Nephron (organoid): Measurements from ENCODE around the gene TCF4.

Source experiments
- H3K27ac Mint-ChIP-seq, 3 experiments: 2 replicates each; pipeline ENCODE4 v1.8.0; 2020; ENCODE audit warnings: mixed read lengths in 3 of 3, mild to moderate bottlenecking in 2 of 3, moderate library complexity in 1 of 3
- H3K27me3 Mint-ChIP-seq: 2 replicates; pipeline ENCODE4 v1.8.0; 2021; ENCODE audit warnings: low read depth, mild to moderate bottlenecking, moderate library complexity, mixed read lengths
- H3K36me3 Mint-ChIP-seq: 2 replicates; pipeline ENCODE4 v1.8.0; 2020; ENCODE audit warnings: low read depth, mixed read lengths
- H3K4me1 Mint-ChIP-seq: 2 replicates; pipeline ENCODE4 v1.8.0; 2020; ENCODE audit warnings: mixed read lengths
- H3K4me3 Mint-ChIP-seq, 3 experiments: 2 replicates each; pipeline ENCODE4 v1.8.0; 2020; ENCODE audit warnings: mild to moderate bottlenecking in 3 of 3, mixed read lengths in 3 of 3, moderate library complexity in 2 of 3
- H3K9me3 Mint-ChIP-seq: 2 replicates; pipeline ENCODE4 v1.8.0; 2020; ENCODE audit warnings: mixed read lengths
- CTCF ChIP-seq, 3 experiments: fragments of 200-600 bp; sonication (generic); IDR thresholded peaks; one replicate each; pipeline ENCODE4 v1.5.0; 2021; ENCODE audit warnings: antibody characterized with exemption in 3 of 3; ENCODE audit not compliant: unreplicated experiment in 3 of 3

Gene TCF4

GRCh38 chr18:55486936-55487335, 101.1 kb downstream of the TCF4 start:
- Mint-ChIP-seq H3K4me3 (no peak overlapping the region), H3K36me3 (peaks cover 12% of the 10 kb centered on the region), H3K27ac (no peak overlapping the region), H3K27me3 (no peaks in the 10 kb centered on the region), H3K9me3 (no peaks in the 10 kb centered on the region), H3K4me1 (peaks cover 34% of the 10 kb centered on the region)
- TF ChIP-seq CTCF (IDR thresholded peaks at IDR 0.05; ENCODE audit: unreplicated experiment in 3 of 3), result no peak

- Mint-ChIP-seq H3K9me3 (no peaks in the 10 kb centered on the region), H3K4me3 (no peak overlapping the region), H3K27ac (no peak overlapping the region), H3K4me1 (peaks cover 22% of the 10 kb centered on the region), H3K27me3 (no peaks in the 10 kb centered on the region), H3K36me3 (peaks cover 25% of the 10 kb centered on the region)
- TF ChIP-seq CTCF (IDR thresholded peaks at IDR 0.05; ENCODE audit: unreplicated experiment in 3 of 3), result no peak
Observed at GRCh38 chr18:55485666-55486065, 102.3 kb downstream of the TCF4 start.

GRCh38 chr18:55484773-55485172, 103.2 kb downstream of the TCF4 start:
- H3K27ac Mint-ChIP-seq, result no peak overlapping the region
- no peaks in the 10 kb centered on the region for H3K27me3 Mint-ChIP-seq
- TF ChIP-seq CTCF (IDR thresholded peaks at IDR 0.05; ENCODE audit: unreplicated experiment in 3 of 3), result no peak
- H3K9me3 Mint-ChIP-seq, result no peaks in the 10 kb centered on the region
- H3K36me3 Mint-ChIP-seq, result peaks cover 29% of the 10 kb centered on the region
- no peak overlapping the region for H3K4me3 Mint-ChIP-seq
- H3K4me1 Mint-ChIP-seq, result peaks cover 20% of the 10 kb centered on the region

GRCh38 chr18:55483266-55483871, 104.6 kb downstream of the TCF4 start:
- TF ChIP-seq CTCF (IDR thresholded peaks at IDR 0.05; ENCODE audit: unreplicated experiment in 3 of 3), result no peak
- H3K36me3 Mint-ChIP-seq, result peaks cover 29% of the 10 kb centered on the region
- H3K4me3 Mint-ChIP-seq, result no peak overlapping the region
- H3K27ac Mint-ChIP-seq, result no peak overlapping the region
- H3K4me1 Mint-ChIP-seq, result peaks cover 19% of the 10 kb centered on the region
- no peaks in the 10 kb centered on the region for H3K9me3 Mint-ChIP-seq
- no peaks in the 10 kb centered on the region for H3K27me3 Mint-ChIP-seq

GRCh38 chr18:55479656-55480420, 108.2 kb downstream of the TCF4 start:
- H3K36me3 Mint-ChIP-seq, result peaks cover 29% of the 10 kb centered on the region
- TF ChIP-seq CTCF (IDR thresholded peaks at IDR 0.05; ENCODE audit: unreplicated experiment in 3 of 3), result no peak
- H3K27ac Mint-ChIP-seq, result no peak overlapping the region
- H3K27me3 Mint-ChIP-seq, result no peaks in the 10 kb centered on the region
- H3K9me3 Mint-ChIP-seq, result no peaks in the 10 kb centered on the region
- no peak overlapping the region for H3K4me3 Mint-ChIP-seq
- peaks cover 20% of the 10 kb centered on the region for H3K4me1 Mint-ChIP-seq
